ENCODE data around the gene PPP1R37.
A peak's percentile ranks its signal among the peaks of the same experiment; 100 is the strongest.

Gene PPP1R37

GRCh38 chr19:45152504-45153338 lies 59.7 kb downstream of the PPP1R37 start:
- DNase-seq (ENCODE audit: low spot score), result peak; percentile 52

GRCh38 chr19:45153339-45154063 lies 60.5 kb downstream of the PPP1R37 start:
- DNase-seq (ENCODE audit: low spot score), result peak; percentile 78

- DNase-seq (ENCODE audit: low spot score), result peak; percentile 76
Measured at GRCh38 chr19:45154064-45154827, 61.3 kb downstream of the PPP1R37 start.

- no peak for DNase-seq (ENCODE audit: low spot score)
Measured at GRCh38 chr19:45156011-45156630, 63.1 kb downstream of the PPP1R37 start.

- DNase-seq (ENCODE audit: low spot score), result no peak
Measured at GRCh38 chr19:45156751-45157150, 63.8 kb downstream of the PPP1R37 start.

- DNase-seq (ENCODE audit: low spot score), result no peak
Measured at GRCh38 chr19:45158503-45159209, 65.7 kb downstream of the PPP1R37 start.

- DNase-seq (ENCODE audit: low spot score), result no peak
Measured at GRCh38 chr19:45159210-45159970, 66.4 kb downstream of the PPP1R37 start.

- DNase-seq (ENCODE audit: low spot score), result no peak
Measured at GRCh38 chr19:45159971-45160324, 67.0 kb downstream of the PPP1R37 start.

GRCh38 chr19:45160870-45161737 lies 68.1 kb downstream of the PPP1R37 start, which contains the start of gene NKPD1:
NKPD1 (minus strand) TSS chr19:45160982; CDS start chr19:45160150, 832 bp downstream.
- DNase-seq (ENCODE audit: low spot score), result no peak

- peak; percentile 74 for DNase-seq (ENCODE audit: low spot score)
Measured at GRCh38 chr19:45161738-45162607, 69.0 kb downstream of the PPP1R37 start.

- DNase-seq (ENCODE audit: low spot score), result no peak
Measured at GRCh38 chr19:45162608-45163143, 69.7 kb downstream of the PPP1R37 start.

- DNase-seq (ENCODE audit: low spot score), result no peak
Measured at GRCh38 chr19:45163156-45163555, 70.2 kb downstream of the PPP1R37 start.

- no peak for DNase-seq (ENCODE audit: low spot score)
Measured at GRCh38 chr19:45163751-45164460, 70.9 kb downstream of the PPP1R37 start.

- peak; percentile 74 for DNase-seq (ENCODE audit: low spot score)
Measured at GRCh38 chr19:45164577-45165335, 71.8 kb downstream of the PPP1R37 start.

GRCh38 chr19:45166723-45167252 lies 73.8 kb downstream of the PPP1R37 start:
- DNase-seq (ENCODE audit: low spot score), result no peak

GRCh38 chr19:45168767-45169351 lies 75.9 kb downstream of the PPP1R37 start:
- no peak for DNase-seq (ENCODE audit: low spot score)

All from AG20443 (cell line).